HCT116 (cell line): Measurements from ENCODE around the gene FHDC1. TPM values are rescaled to one million over a fixed set of nuclear protein-coding genes. Genes with fewer than 3 reads are reported as not detected.

ENCODE experiments used
- ATAC-seq: fragments of 200-7000 bp; cut with Tn5 transposase; 2 replicates; pipeline ENCODE4 v1.9.1; 2020; ENCODE audit warnings: mild to moderate bottlenecking, moderate library complexity
- BruUV-seq: library from RNA; stranded (reverse); fragments of 400-500 nt; replicated peaks from 2 replicates; lab custom pipeline; 2021; lab: Mats Ljungman, UMichigan
- CTCF ChIA-PET: fragments of 300-600 bp; sonication (Branson Sonifier 250); formaldehyde crosslinking; loops from one replicate; lab custom pipeline; 2021; ENCODE audit warnings: antibody characterized with exemption; lab: Charles Lee
- POLR2A ChIA-PET: fragments of 300-600, 350-600 bp; sonication (Branson Sonifier 250); formaldehyde crosslinking; loops from one replicate; lab custom pipeline; 2021; ENCODE audit warnings: antibody characterized with exemption; lab: Charles Lee
- RAD21 ChIA-PET, 2 experiments: fragments of 300-600 bp; sonication (Branson Sonifier 250); formaldehyde crosslinking; loops; one replicate each; lab custom pipeline; 2023; ENCODE audit warnings: low total read pairs in 2 of 2; ENCODE audit not compliant: uncharacterized antibody in 2 of 2, unreplicated experiment in 2 of 2, low non-redundant PET in 1 of 2; lab: Charles Lee
- DNase-seq: peaks from one replicate; pipeline ENCODE4 v3.0.0-alpha.2; 2010; ENCODE audit warnings: low read depth, low spot score
- H2AFZ ChIP-seq: fragments of 200-600 bp; shearing (Covaris generic), sonication (generic); 2 replicates; pipeline ENCODE4 v1.6.1; 2017; ENCODE audit warnings: low read depth, mixed run types, mixed read lengths, antibody characterized with exemption, low read length; ENCODE audit not compliant: poor library complexity, severe bottlenecking
- H3K27ac ChIP-seq: 2 replicates; pipeline ENCODE4 v1.5.1; 2012; ENCODE audit warnings: low read depth, low read length
- H3K27me3 ChIP-seq: fragments of 200-600 bp; sonication (generic); 2 replicates; pipeline ENCODE4 v1.6.1; 2016; ENCODE audit warnings: mixed run types, low read length, mixed read lengths; ENCODE audit not compliant: insufficient read depth
- H3K36me3 ChIP-seq, 2 experiments: fragments of 200-500 bp in 1 of 2; fragments of 200-600 bp in 1 of 2; sonication (Bioruptor generic) in 1 of 2; sonication (generic) in 1 of 2; 2 replicates each; pipeline versions ENCODE4 v1.5.1 to v1.6.1; 2014 to 2016; ENCODE audit warnings: low read length in 2 of 2, inconsistent platforms in 1 of 2, mixed read lengths in 1 of 2, mixed run types in 1 of 2; ENCODE audit not compliant: insufficient read depth in 2 of 2, control insufficient read depth in 1 of 2
- H3K4me1 ChIP-seq, 2 experiments: fragments of 200-600 bp in 1 of 2; sonication (generic) in 1 of 2; 2 replicates each; pipeline versions ENCODE4 v1.5.1 to v1.6.1; 2012 to 2017; ENCODE audit warnings: low read length in 2 of 2, inconsistent platforms in 1 of 2, mild to moderate bottlenecking in 1 of 2, mixed read lengths in 1 of 2, mixed run types in 1 of 2, moderate library complexity in 1 of 2; ENCODE audit not compliant: insufficient read depth in 2 of 2, control insufficient read depth in 1 of 2
- H3K4me2 ChIP-seq: fragments of 200-600 bp; sonication (generic); 2 replicates; pipeline ENCODE4 v1.6.1; 2017; ENCODE audit warnings: mixed run types, low read length, mixed read lengths
- H3K4me3 ChIP-seq, 2 experiments: fragments of 200-600 bp in 1 of 2; sonication (generic) in 1 of 2; replicated peaks in 1 of 2; 2 replicates each; pipeline ENCODE4 v1.5.1; 2011 to 2016; ENCODE audit warnings: low read length in 2 of 2, control low read depth in 1 of 2, low read depth in 1 of 2, mild to moderate bottlenecking in 1 of 2, mixed read lengths in 1 of 2, mixed run types in 1 of 2
- H3K79me2 ChIP-seq: fragments of 200-600 bp; sonication (generic); 2 replicates; pipeline ENCODE4 v1.6.1; 2017; ENCODE audit warnings: mild to moderate bottlenecking, mixed run types, low read length, moderate library complexity, mixed read lengths; ENCODE audit not compliant: insufficient read depth
- H3K9ac ChIP-seq: fragments of 200-600 bp; sonication (generic); 2 replicates; pipeline ENCODE4 v1.6.1; 2016; ENCODE audit warnings: low read length, mixed read lengths
- H3K9me2 ChIP-seq: fragments of 200-600 bp; sonication (generic), shearing (Covaris generic); 2 replicates; pipeline ENCODE4 v1.6.1; 2017; ENCODE audit warnings: mixed run types, mild to moderate bottlenecking, moderate library complexity; ENCODE audit not compliant: insufficient read depth
- H3K9me3 ChIP-seq, 2 experiments: fragments of 200-500 bp in 1 of 2; fragments of 200-600 bp in 1 of 2; sonication (Bioruptor generic) in 1 of 2; sonication (generic) in 1 of 2; 2 replicates each; pipeline ENCODE4 v1.6.1; 2014 to 2017; ENCODE audit warnings: low read length in 2 of 2, mixed read lengths in 2 of 2, inconsistent platforms in 1 of 2, low read depth in 1 of 2, mild to moderate bottlenecking in 1 of 2, mixed run types in 1 of 2, moderate library complexity in 1 of 2; ENCODE audit not compliant: control insufficient read depth in 1 of 2, insufficient read depth in 1 of 2
- H4K20me1 ChIP-seq: fragments of 200-600 bp; sonication (generic), shearing (Covaris generic); 2 replicates; pipeline ENCODE4 v1.6.1; 2017; ENCODE audit warnings: mixed run types, mild to moderate bottlenecking, moderate library complexity; ENCODE audit not compliant: insufficient read depth
- CBX3 ChIP-seq: IDR thresholded peaks from 2 replicates; pipeline ENCODE4 v1.6.1; 2012; ENCODE audit warnings: low read depth
- EGR1 ChIP-seq: IDR thresholded peaks from 2 replicates; pipeline ENCODE4 v1.6.1; 2012; ENCODE audit warnings: low read depth
- EZH2phosphoT487 ChIP-seq: fragments of 200-600 bp; IDR thresholded peaks from 2 replicates; pipeline ENCODE4 v1.6.1; 2018; ENCODE audit warnings: antibody characterized with exemption, borderline replicate concordance
- FOSL1 ChIP-seq: IDR thresholded peaks from 2 replicates; pipeline ENCODE4 v1.6.1; 2012; ENCODE audit warnings: low read depth
- JUND ChIP-seq: IDR thresholded peaks from 2 replicates; pipeline ENCODE4 v1.6.1; 2012
- POLR2A ChIP-seq: IDR thresholded peaks from 2 replicates; pipeline ENCODE4 v1.7.0; 2011; ENCODE audit warnings: borderline replicate concordance; ENCODE audit not compliant: insufficient read depth, insufficient read length; ENCODE audit errors: extremely low read depth
- POLR2AphosphoS5 ChIP-seq: IDR thresholded peaks from 2 replicates; pipeline ENCODE4 v1.6.1; 2011; ENCODE audit warnings: mild to moderate bottlenecking, low read depth, low read length, moderate library complexity
- SIN3A ChIP-seq: IDR thresholded peaks from 2 replicates; pipeline ENCODE4 v1.6.1; 2012; ENCODE audit warnings: low read depth
- SP1 ChIP-seq: IDR thresholded peaks from 2 replicates; pipeline ENCODE4 v1.6.1; 2012; ENCODE audit warnings: low read depth
- SRF ChIP-seq: IDR thresholded peaks from 2 replicates; pipeline ENCODE4 v1.6.1; 2012; ENCODE audit warnings: low read depth
- TCF7L2 ChIP-seq: IDR thresholded peaks from 2 replicates; pipeline ENCODE4 v1.7.0; 2011; ENCODE audit warnings: borderline replicate concordance, inconsistent platforms; ENCODE audit not compliant: insufficient read depth, insufficient read length; ENCODE audit errors: extremely low read depth
- YY1 ChIP-seq: IDR thresholded peaks from 2 replicates; pipeline ENCODE4 v1.6.1; 2011; ENCODE audit warnings: low read length, low read depth, moderate library complexity, mild to moderate bottlenecking; ENCODE audit not compliant: insufficient replicate concordance; ENCODE audit errors: extremely low read depth
- intact Hi-C: fragments of 100-400 bp; cut with micrococcal nuclease; formaldehyde crosslinking; loops from 2 replicates; pipeline ENCODE4 v1.10.0; 2022
- total RNA-seq: library from RNA; stranded (reverse); gene quantifications from one replicate; pipeline ENCODE4 v1.2.1, GENCODE V29; 2021; ENCODE audit not compliant: unreplicated experiment
- TF ChIP-seq, protein P1 (sequence below): IDR thresholded peaks from 2 replicates; pipeline ENCODE4 v1.6.1; 2011; ENCODE audit warnings: mild to moderate bottlenecking, low read length, moderate library complexity; ENCODE audit not compliant: insufficient replicate concordance; ENCODE audit errors: extremely low read depth
- TF ChIP-seq, protein P2 (sequence below): IDR thresholded peaks from 2 replicates; pipeline ENCODE4 v1.6.1; 2012
- TF ChIP-seq, protein P3 (sequence below): IDR thresholded peaks from 2 replicates; pipeline ENCODE4 v1.6.1; 2012

The FHDC1 gene
- total RNA-seq, 1 experiment from 2014 or later: 1.8 TPM

DNA sequence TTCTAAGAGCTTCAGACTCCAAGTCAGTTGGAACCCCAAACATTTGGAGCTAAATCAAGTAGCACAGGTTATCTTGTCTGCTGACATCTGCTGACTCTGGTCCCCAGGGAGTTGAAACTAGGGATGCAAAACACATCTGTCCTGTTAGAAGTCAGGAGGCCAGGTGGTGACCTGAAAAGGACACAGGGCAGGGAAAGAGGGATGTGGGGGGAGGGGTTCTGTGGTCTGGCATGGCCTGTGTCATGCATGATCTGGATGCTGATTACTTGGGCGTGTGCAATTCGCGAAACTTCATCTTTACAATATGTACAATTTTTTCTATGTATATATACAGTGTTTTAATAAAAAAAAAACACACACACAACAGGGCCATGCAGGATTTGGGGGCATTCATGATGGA, 55.3 kb downstream of the FHDC1 start:
- Histone ChIP-seq H4K20me1 (no peaks in the 10 kb centered on the region), H3K36me3 (no peaks in the 10 kb centered on the region), H3K4me3 (no peak overlapping the region), H3K9me2 (no peaks in the 10 kb centered on the region), H3K9ac (no peak overlapping the region), H3K27ac (no peak overlapping the region), H3K27me3 (no peaks in the 10 kb centered on the region), H3K79me2 (no peaks in the 10 kb centered on the region), H3K4me2 (no peak overlapping the region), H3K9me3 (no peaks in the 10 kb centered on the region), H2AFZ (no peak overlapping the region), H3K4me1 (no peaks in the 10 kb centered on the region)
- ATAC-seq: no peak
- intact Hi-C loops: no loop called here
- no TSS peak for BruUV-seq
- TF ChIP-seq EZH2phosphoT487 (no peak), JUND (no peak), YY1 (no peak), TCF7L2 (no peak), CBX3 (no peak), POLR2AphosphoS5 (no peak), EGR1 (no peak), SP1 (no peak), SIN3A (no peak), FOSL1 (no peak), SRF (no peak), POLR2A (no peak)
- TF ChIP-seq, protein P1, sequence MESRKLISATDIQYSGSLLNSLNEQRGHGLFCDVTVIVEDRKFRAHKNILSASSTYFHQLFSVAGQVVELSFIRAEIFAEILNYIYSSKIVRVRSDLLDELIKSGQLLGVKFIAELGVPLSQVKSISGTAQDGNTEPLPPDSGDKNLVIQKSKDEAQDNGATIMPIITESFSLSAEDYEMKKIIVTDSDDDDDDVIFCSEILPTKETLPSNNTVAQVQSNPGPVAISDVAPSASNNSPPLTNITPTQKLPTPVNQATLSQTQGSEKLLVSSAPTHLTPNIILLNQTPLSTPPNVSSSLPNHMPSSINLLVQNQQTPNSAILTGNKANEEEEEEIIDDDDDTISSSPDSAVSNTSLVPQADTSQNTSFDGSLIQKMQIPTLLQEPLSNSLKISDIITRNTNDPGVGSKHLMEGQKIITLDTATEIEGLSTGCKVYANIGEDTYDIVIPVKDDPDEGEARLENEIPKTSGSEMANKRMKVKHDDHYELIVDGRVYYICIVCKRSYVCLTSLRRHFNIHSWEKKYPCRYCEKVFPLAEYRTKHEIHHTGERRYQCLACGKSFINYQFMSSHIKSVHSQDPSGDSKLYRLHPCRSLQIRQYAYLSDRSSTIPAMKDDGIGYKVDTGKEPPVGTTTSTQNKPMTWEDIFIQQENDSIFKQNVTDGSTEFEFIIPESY: no peak
- TF ChIP-seq, protein P2, sequence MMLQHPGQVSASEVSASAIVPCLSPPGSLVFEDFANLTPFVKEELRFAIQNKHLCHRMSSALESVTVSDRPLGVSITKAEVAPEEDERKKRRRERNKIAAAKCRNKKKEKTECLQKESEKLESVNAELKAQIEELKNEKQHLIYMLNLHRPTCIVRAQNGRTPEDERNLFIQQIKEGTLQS: no peak
- TF ChIP-seq, protein P3, sequence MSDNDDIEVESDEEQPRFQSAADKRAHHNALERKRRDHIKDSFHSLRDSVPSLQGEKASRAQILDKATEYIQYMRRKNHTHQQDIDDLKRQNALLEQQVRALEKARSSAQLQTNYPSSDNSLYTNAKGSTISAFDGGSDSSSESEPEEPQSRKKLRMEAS: no peak
- ChIA-PET RAD21 (no interaction called here), CTCF (no interaction called here), POLR2A (no interaction called here)
- DNase-seq: no peak
